Activated CD4-positive, alpha-beta T cell treated with anti-CD3 and anti-CD28 coated beads, Interleukin-2, amount 50 U/mL, for 24 hours (primary cell): ENCODE results near the gene HSPB1.
"Not testable (repeated sequence)": the region's sequence is repeated elsewhere in the genome, so short reads cannot be mapped to it uniquely, and the experiment has no call there.

Source experiments
- DNase-seq, 2 donors: peaks; one replicate each; pipeline ENCODE4 v3.0.0-alpha.2; 2020; ENCODE audit warnings: low read depth in 1 of 2, low spot score in 1 of 2

Gene HSPB1

GRCh38 chr7:76281006-76281705 is 21.3 kb upstream of the HSPB1 start:
- no peak for DNase-seq

- no peak for DNase-seq
Observed at GRCh38 chr7:76281706-76282343, 20.6 kb upstream of the HSPB1 start.

GRCh38 chr7:76282344-76283253 is 19.9 kb upstream of the HSPB1 start:
- no peak for DNase-seq

GRCh38 chr7:76283254-76284159 is 19.0 kb upstream of the HSPB1 start:
- DNase-seq: no peak

GRCh38 chr7:76285604-76286374 is 16.7 kb upstream of the HSPB1 start:
- no peak for DNase-seq

GRCh38 chr7:76286842-76287403 is 15.6 kb upstream of the HSPB1 start:
- no peak for DNase-seq

GRCh38 chr7:76290847-76291350 is 11.6 kb upstream of the HSPB1 start:
- DNase-seq: not testable (repeated sequence)

GRCh38 chr7:76291351-76292212 is 10.9 kb upstream of the HSPB1 start:
- peak; percentile 85 to 86 for DNase-seq

GRCh38 chr7:76292213-76292573 is 10.3 kb upstream of the HSPB1 start:
- no peak for DNase-seq

GRCh38 chr7:76292911-76293310 is 9.6 kb upstream of the HSPB1 start:
- DNase-seq: not testable (repeated sequence)

GRCh38 chr7:76293407-76293901 is 9.0 kb upstream of the HSPB1 start:
- DNase-seq: no peak

GRCh38 chr7:76294344-76295024 is 8.0 kb upstream of the HSPB1 start:
- DNase-seq: no peak

GRCh38 chr7:76296743-76297740 is 5.4 kb upstream of the HSPB1 start:
- no peak for DNase-seq

GRCh38 chr7:76300166-76300731 is 2.2 kb upstream of the HSPB1 start:
- DNase-seq: no peak

- DNase-seq: no peak
Observed at GRCh38 chr7:76301000-76301399, 1.5 kb upstream of the HSPB1 start.
